Activated gamma-delta T cell treated with Interleukin-2 at 50 U/mL for 16 hours (primary cell): ENCODE measurements around the gene NFASC.

Source experiments
- DNase-seq: peaks from one replicate; pipeline ENCODE4 v3.0.0-alpha.2; 2020

NFASC gene

GRCh38 chr1:205046870-205047269, 176.2 kb downstream of the NFASC start:
- no peak for DNase-seq

GRCh38 chr1:205047764-205048231, 177.1 kb downstream of the NFASC start:
- DNase-seq = no peak

GRCh38 chr1:205048382-205048781, 177.7 kb downstream of the NFASC start:
- DNase-seq = no peak

DNA sequence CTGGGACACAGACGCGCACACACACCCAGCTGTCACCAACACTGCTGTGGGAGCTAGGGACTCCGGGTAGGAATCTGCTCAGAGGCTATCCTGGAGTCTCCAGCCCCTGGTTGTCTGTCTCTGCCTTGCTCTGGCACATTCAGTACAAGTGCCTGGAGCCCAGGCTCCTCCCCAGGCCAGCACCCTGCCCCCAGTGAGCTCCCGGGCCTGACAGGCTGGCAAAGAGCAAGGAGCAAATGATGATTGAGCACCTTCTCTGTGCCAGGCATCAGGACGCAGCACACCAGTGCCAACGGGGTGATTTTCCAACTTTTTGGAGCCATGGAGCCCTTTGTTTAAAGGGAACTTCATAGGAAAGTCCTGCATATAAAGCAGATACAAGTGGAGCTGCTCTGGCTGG, 178.8 kb downstream of the NFASC start:
- no peak for DNase-seq

- no peak for DNase-seq
Measured at GRCh38 chr1:205052690-205053089, 182.0 kb downstream of the NFASC start.

DNA sequence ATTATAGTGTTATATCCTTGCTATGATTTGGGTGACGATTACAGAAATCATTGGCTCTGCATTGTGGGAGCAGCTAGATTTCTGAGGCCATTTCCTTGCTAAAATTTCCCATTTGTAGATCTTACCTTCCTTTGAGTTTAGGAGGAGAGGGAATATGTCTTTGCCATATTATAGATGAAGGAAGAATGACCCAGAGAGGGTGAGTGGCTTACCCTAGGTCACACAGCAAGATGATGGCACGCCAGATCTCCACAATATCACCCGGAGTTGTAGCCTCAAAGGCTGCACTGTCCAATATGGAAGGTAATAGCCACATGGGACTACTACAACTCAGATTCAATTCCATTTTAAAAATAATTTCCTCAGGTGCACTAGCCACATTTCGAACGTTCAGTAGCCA, 182.6 kb downstream of the NFASC start:
- no peak for DNase-seq

DNA sequence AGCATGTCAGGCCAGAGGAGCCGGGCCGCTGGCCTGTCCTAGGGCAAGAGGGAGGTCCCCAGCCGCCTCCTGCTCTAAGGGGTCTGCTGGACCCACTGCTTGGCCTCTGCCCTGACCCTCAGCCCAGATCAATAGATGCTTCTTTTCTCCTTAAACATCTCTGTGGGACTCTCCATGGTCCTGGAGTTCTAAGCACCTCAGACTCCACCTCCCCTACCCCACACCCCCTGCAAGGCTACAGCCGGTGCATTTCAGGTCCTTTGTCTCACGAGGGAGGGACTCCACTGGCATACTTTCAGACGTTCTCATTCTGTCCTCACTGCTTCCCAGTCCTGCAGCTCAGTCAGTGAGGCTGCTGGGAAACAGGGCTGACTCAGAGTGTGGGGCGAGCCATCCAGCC, 183.4 kb downstream of the NFASC start:
- no peak for DNase-seq

DNA sequence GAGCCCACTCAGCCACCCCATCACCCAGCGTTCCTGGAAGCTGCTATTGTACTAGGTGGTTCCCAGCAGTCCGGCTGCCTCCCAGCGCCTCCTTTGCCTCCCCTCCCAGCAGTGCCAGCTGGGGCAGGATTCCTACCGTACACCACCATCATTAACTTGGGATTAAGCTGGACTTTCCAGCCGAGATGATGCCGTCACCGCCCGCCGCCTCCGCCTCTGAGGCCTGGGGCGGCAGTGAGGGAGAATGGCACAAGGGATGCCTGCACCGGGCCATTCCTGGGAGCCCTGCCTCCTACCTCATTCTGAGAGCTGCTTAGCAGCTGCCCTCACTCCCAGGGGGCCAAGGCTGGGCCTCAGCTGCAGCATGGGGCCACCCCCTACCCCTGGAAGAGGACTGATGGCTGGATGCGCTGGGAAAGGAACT, 185.5 kb downstream of the NFASC start:
- no peak for DNase-seq

DNA sequence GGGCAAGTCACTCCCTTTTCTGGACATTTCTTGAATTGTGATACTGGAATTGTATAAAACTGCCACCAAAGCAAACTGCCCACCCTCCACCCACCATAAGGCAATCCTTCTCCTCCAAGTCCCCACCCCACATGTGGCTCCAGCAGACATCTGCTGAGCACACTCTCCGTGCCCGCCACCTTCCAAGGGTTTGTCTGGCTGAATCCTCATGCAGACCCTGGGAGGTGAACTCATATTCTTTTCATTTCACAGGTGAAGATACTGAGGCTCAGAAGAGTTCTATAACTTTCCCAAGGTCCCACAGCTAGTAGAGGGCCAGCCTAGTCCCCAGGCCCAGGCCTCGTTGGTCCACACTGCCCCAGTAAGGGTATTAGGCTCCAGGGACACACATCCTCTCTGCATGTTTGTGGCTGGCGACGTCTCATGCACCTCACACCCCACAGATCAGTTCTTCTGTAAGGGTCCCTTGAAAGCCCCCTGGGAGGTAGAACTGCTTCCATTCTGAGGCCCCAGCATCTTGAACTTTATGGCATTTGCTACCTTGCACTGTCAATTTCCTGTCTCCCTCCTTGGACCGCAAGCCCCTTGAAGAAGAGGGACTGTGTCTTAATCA, 186.4 kb downstream of the NFASC start:
- no peak for DNase-seq

GRCh38 chr1:205057808-205058575, 187.3 kb downstream of the NFASC start:
- DNase-seq = no peak

DNA sequence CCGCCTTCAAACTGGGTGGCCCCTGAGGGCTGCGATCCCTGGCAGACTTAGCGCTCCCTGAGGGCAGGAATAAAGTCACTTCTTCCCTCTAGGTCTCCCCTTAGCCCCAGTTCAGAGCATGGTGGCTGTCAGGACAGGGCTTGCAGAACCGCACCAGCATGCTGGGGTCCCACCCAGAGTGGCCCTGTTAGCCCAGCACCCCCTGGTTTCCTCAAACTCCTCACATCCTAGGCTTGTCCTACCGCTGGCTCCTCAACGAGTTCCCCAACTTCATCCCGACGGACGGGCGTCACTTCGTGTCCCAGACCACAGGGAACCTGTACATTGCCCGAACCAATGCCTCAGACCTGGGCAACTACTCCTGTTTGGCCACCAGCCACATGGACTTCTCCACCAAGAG, 188.2 kb downstream of the NFASC start:
- no peak for DNase-seq

GRCh38 chr1:205059660-205060059, 189.0 kb downstream of the NFASC start:
- DNase-seq = no peak

DNA sequence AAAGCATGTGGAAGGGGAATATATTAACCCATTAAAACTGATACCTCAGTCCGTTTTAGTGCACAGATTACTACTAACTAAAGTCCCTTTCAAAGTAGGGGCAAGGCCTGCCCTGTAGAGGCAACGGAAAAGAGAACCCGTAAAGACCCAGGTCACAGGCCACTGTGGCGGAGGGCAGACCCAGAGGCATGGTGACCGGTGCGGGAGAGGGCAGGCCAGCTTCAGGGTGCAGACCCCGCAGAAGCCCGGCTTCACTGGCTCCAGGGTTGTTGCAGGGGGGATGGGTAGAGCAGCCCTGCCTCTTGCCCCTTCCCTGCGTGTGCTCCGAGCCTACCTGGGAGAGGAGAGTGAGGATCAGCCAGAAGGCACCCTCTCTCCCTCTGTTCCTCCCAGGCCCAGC, 190.1 kb downstream of the NFASC start:
- no peak for DNase-seq

- no peak for DNase-seq
Measured at GRCh38 chr1:205061227-205061626, 190.6 kb downstream of the NFASC start.

DNA sequence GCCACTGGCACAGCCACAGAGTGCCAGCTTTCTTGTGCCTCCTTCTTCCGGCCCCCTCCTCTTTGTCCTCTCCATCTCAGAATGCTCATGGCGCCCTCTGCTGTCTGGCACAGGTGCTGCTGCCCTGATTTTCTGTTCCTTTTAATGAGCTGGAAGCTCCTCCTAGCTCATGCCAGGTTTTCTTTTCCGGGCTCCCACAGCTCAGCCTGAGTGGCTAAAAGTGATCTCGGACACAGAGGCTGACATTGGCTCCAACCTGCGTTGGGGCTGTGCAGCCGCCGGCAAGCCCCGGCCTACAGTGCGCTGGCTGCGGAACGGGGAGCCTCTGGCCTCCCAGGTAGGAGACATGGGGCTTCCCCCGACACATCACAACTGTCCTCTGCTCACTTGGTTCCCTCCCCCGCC, 191.0 kb downstream of the NFASC start:
- DNase-seq = peak; percentile 65

- DNase-seq = no peak
Measured at GRCh38 chr1:205062319-205062718, 191.7 kb downstream of the NFASC start.

DNA sequence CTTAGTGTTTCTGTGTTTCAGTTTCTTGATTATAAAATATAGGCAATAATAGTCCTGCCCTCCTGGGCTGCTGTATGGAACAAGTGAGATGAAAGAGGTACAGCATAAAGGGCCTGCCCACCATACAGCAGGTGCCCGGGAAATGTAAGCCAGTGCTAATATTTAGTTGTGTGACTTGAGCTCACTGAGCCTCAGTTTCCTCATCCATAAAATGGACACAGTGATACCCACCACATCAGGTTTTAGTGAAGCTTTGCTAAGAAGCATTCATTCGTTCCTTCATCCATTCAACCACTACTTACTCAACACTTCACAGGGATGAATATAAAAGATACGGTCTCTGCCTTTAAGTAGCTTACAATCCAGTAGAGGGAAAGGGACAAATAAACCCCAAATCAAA, 192.2 kb downstream of the NFASC start:
- no peak for DNase-seq

DNA sequence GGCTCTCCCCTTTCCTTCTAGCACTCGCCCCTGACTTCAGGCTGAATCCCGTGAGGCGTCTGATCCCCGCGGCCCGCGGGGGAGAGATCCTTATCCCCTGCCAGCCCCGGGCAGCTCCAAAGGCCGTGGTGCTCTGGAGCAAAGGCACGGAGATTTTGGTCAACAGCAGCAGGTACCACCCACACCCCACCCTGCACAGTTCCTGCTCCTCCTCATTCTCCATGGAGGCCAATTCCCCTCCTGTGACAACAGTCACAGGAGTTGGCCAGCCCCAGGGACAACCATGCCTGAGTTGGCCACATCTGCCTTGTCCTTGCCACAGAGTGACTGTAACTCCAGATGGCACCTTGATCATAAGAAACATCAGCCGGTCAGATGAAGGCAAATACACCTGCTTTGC, 193.6 kb downstream of the NFASC start:
- DNase-seq = no peak

DNA sequence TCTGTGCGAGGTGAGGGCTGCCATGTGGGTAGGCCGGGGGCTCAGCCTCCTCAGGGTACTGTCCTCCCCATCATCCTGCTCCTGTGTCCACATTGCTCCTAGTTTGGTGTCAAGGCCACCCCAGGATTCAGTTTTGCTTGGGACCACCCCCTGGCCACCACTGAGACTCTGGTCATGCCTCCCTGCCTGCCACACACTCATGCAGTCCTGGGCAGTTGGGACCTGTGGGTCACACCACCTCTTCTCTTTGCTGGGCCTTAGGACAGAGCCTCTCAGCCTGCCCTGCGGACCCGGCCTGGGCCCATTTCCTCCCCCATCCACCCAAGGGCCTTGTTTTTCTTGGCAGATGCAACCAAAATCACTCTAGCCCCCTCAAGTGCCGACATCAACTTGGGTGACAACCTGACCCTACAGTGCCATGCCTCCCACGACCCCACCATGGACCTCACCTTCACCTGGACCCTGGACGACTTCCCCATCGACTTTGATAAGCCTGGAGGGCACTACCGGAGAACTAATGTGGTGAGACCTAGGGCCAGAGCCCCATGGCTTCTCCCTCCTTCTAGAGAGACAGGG, 194.2 kb downstream of the NFASC start:
- DNase-seq = no peak

DNA sequence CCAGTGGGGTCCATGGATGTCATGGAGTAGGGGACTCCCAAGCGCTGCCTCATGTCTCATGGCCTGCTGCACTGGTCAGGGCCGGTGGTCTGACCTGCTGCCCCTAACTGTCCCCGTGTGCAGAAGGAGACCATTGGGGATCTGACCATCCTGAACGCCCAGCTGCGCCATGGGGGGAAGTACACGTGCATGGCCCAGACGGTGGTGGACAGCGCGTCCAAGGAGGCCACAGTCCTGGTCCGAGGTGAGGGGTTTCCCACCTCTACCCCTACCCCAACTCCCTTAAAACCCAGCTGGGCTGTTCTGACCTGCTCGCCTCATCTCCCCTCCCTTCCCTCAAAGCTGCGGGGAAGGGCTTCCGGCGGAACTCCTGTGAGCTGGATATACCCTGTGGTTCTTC, 195.0 kb downstream of the NFASC start:
- no peak for DNase-seq

GRCh38 chr1:205066141-205066818, 195.6 kb downstream of the NFASC start:
- no peak for DNase-seq

DNA sequence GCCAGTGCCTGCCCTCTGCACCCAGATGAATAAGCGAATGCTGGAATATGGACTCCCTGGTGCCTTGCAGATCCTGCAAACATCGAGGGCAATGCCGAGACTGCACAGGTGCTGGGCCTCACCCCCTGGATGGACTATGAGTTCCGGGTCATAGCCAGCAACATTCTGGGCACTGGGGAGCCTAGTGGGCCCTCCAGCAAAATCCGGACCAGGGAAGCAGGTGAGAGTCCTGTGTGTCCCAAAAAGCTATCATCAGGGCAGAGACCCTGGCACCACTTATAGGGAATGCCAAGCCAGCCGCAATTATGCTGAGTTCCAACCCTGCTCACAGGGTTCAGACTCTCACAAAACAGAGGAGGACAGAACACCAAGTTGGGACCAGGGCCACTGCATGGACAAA, 196.4 kb downstream of the NFASC start:
- no peak for DNase-seq

DNA sequence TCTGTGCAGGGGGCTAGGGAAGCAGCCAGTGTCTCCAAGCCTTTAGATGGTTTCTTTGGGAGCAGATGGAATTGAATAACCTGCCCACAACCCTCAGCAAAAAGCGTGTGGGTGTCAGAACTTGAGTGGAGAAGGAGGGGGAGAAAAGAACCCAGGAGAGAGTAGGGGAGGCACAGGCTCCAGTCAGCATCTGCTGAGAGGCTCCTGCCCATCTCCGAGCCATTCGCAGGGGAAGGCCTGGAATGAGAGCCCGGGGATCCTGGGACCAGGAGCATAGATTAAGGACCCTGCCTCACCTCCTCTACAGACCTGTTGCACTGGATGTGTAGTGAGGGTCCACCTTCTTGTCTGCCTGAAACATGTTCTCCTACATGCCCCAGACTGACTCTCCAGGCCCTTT, 197.3 kb downstream of the NFASC start:
- DNase-seq = no peak
